SU-DHL-6 (cell line): ENCODE data around the gene PIEZO1.

Experiments used
- EZH2phosphoT487 ChIP-seq: fragments of 200-600 bp; sonication (generic), shearing (Covaris generic); conservative IDR thresholded peaks from 2 replicates; pipeline ENCODE4 v1.6.1; 2018; ENCODE audit warnings: mild to moderate bottlenecking, antibody characterized with exemption, low read length, moderate library complexity, mixed read lengths
- TF ChIP-seq, protein P1 (sequence below): fragments of 200-600 bp; sonication (generic); IDR thresholded peaks from one replicate; pipeline ENCODE4 v1.5.1; 2017; ENCODE audit warnings: antibody characterized with exemption, mild to moderate bottlenecking, low read length, moderate library complexity; ENCODE audit not compliant: insufficient read depth, poor library complexity, severe bottlenecking

DNA sequence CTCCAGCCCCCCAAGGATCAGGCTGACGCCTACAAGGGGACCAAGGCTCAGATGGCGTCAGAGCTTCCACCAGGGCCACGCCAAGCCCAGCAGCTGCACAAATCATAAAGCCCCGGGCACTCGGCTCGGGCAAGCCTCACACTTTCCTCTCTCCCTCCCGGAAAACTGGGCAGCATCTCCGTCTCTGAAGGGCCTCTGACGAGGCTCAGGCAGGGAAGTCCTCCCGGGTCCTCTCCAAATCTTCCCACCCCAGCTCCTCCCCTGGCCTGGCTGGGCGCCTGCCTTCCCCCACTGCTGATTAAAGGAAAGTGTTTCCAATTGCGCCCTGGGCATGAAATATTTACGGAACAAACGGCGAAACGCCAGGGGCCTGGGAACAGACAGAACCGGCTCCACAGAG, 38.5 kb downstream of the PIEZO1 start:
- TF ChIP-seq, protein P1, sequence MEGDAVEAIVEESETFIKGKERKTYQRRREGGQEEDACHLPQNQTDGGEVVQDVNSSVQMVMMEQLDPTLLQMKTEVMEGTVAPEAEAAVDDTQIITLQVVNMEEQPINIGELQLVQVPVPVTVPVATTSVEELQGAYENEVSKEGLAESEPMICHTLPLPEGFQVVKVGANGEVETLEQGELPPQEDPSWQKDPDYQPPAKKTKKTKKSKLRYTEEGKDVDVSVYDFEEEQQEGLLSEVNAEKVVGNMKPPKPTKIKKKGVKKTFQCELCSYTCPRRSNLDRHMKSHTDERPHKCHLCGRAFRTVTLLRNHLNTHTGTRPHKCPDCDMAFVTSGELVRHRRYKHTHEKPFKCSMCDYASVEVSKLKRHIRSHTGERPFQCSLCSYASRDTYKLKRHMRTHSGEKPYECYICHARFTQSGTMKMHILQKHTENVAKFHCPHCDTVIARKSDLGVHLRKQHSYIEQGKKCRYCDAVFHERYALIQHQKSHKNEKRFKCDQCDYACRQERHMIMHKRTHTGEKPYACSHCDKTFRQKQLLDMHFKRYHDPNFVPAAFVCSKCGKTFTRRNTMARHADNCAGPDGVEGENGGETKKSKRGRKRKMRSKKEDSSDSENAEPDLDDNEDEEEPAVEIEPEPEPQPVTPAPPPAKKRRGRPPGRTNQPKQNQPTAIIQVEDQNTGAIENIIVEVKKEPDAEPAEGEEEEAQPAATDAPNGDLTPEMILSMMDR = no peak
- no peak for TF ChIP-seq EZH2phosphoT487
